Endothelial cell of umbilical vein (primary cell): ENCODE data around the gene MYO18A. TPM values are rescaled to one million over a fixed set of nuclear protein-coding genes. Genes with fewer than 3 reads are reported as not detected.

Experiments used
- BruUV-seq: library from RNA; stranded (reverse); fragments of 400-500 nt; replicated peaks from 2 replicates; lab custom pipeline; 2021; lab: Mats Ljungman, UMichigan
- CTCF ChIA-PET: fragments of 300-600, 350-600 bp; sonication (Branson Sonifier 250); formaldehyde crosslinking; loops from one replicate; lab custom pipeline; 2021; ENCODE audit warnings: antibody characterized with exemption, inconsistent platforms; lab: Charles Lee
- POLR2A ChIA-PET: fragments of 300-600, 350-600 bp; sonication (Branson Sonifier 250); formaldehyde crosslinking; loops from one replicate; lab custom pipeline; 2021; ENCODE audit warnings: antibody characterized with exemption, inconsistent platforms; lab: Charles Lee
- DNase-seq: peaks from one replicate; pipeline ENCODE4 v3.0.0-alpha.2; 2011; ENCODE audit warnings: low read depth, low spot score
- FAIRE-seq: peaks from 2 replicates; lab custom pipeline; 2011; peaks lifted over from hg19 to GRCh38; lab: Jason Lieb, UNC
- H2AFZ ChIP-seq: 2 replicates; pipeline ENCODE4 v1.6.0; 2012; ENCODE audit warnings: low read depth, low read length, control low read depth, inconsistent platforms
- H3K27ac ChIP-seq: 2 replicates; pipeline ENCODE4 v1.5.1; 2011; ENCODE audit warnings: low read depth, mild to moderate bottlenecking, control low read depth, low read length, moderate library complexity; ENCODE audit not compliant: insufficient read depth
- H3K27me3 ChIP-seq, 2 experiments: 2 replicates each; pipeline versions ENCODE4 v1.6.0 to v1.6.1; 2011; ENCODE audit warnings: low read length in 2 of 2, mixed read lengths in 1 of 2; ENCODE audit not compliant: control insufficient read depth in 2 of 2, insufficient read depth in 2 of 2
- H3K36me3 ChIP-seq, 2 experiments: 2 replicates in 1 of 2; 3 replicates in 1 of 2; pipeline ENCODE4 v1.5.1; 2011; ENCODE audit warnings: low read length in 2 of 2, mild to moderate bottlenecking in 1 of 2, moderate library complexity in 1 of 2; ENCODE audit not compliant: control insufficient read depth in 2 of 2, insufficient read depth in 2 of 2; ENCODE audit errors: extremely low read depth in 1 of 2
- H3K4me1 ChIP-seq: 3 replicates; pipeline ENCODE4 v1.5.1; 2011; ENCODE audit warnings: mild to moderate bottlenecking, low read length; ENCODE audit not compliant: control insufficient read depth, insufficient read depth; ENCODE audit errors: extremely low read depth
- H3K4me2 ChIP-seq: 2 replicates; pipeline ENCODE4 v1.6.1; 2011; ENCODE audit warnings: low read length, control low read depth, mixed read lengths; ENCODE audit not compliant: insufficient read depth
- H3K4me3 ChIP-seq, 3 experiments: fragments of 200-600 bp in 1 of 3; sonication (generic), shearing (Covaris generic) in 1 of 3; replicated peaks in 1 of 3; 2 replicates each; pipeline ENCODE4 v1.5.1; 2011 to 2016; ENCODE audit warnings: control low read depth in 3 of 3, low read length in 3 of 3, mild to moderate bottlenecking in 2 of 3, inconsistent platforms in 1 of 3, low read depth in 1 of 3, moderate library complexity in 1 of 3; ENCODE audit not compliant: insufficient read depth in 1 of 3
- H3K79me2 ChIP-seq: 2 replicates; pipeline ENCODE4 v1.6.0; 2012; ENCODE audit warnings: low read length, inconsistent platforms; ENCODE audit not compliant: control insufficient read depth, insufficient read depth
- H3K9ac ChIP-seq: replicated peaks from 2 replicates; pipeline ENCODE3; 2011; ENCODE audit warnings: low read length, control low read depth; ENCODE audit not compliant: insufficient read depth; ENCODE audit errors: extremely low read depth
- H3K9me1 ChIP-seq: replicated peaks from 3 replicates; pipeline ENCODE4 v1.6.0; 2011; ENCODE audit warnings: mild to moderate bottlenecking, low read length; ENCODE audit not compliant: control insufficient read depth, insufficient read depth; ENCODE audit errors: extremely low read depth
- H3K9me3 ChIP-seq: replicated peaks from 2 replicates; pipeline ENCODE4 v1.5.1; 2012; ENCODE audit warnings: low read length, inconsistent platforms; ENCODE audit not compliant: control insufficient read depth, insufficient read depth
- H4K20me1 ChIP-seq: replicated peaks from 2 replicates; pipeline ENCODE3; 2011; ENCODE audit warnings: mild to moderate bottlenecking, low read length; ENCODE audit not compliant: control insufficient read depth, insufficient read depth; ENCODE audit errors: extremely low read depth
- EZH2 ChIP-seq: IDR thresholded peaks from 2 replicates; pipeline ENCODE4 v1.6.1; 2012; ENCODE audit warnings: borderline replicate concordance, low read depth, mild to moderate bottlenecking, moderate library complexity, low read length, inconsistent platforms; ENCODE audit not compliant: severe bottlenecking
- FOS ChIP-seq: IDR thresholded peaks from 2 replicates; pipeline ENCODE4 v1.6.1; 2011; ENCODE audit warnings: mild to moderate bottlenecking, low read length, moderate library complexity, borderline replicate concordance; ENCODE audit not compliant: insufficient read depth
- GATA2 ChIP-seq: IDR thresholded peaks from 2 replicates; pipeline ENCODE4 v1.7.0; 2011; ENCODE audit warnings: low read depth, mild to moderate bottlenecking, moderate library complexity, mixed read lengths, low read length; ENCODE audit not compliant: insufficient read length, insufficient read depth
- JUN ChIP-seq: IDR thresholded peaks from 2 replicates; pipeline ENCODE4 v1.6.1; 2011; ENCODE audit warnings: borderline replicate concordance, low read depth; ENCODE audit not compliant: insufficient read length, insufficient read depth
- MYC ChIP-seq: IDR thresholded peaks from one replicate; pipeline ENCODE4 v1.6.1; 2011; ENCODE audit warnings: mild to moderate bottlenecking, low read depth, low read length
- POLR2A ChIP-seq: IDR thresholded peaks from 2 replicates; pipeline ENCODE4 v1.6.1; 2012; ENCODE audit warnings: low read depth, mild to moderate bottlenecking, control low read depth, low read length
- POLR2AphosphoS5 ChIP-seq: IDR thresholded peaks from 2 replicates; pipeline ENCODE4 v1.6.1; 2012; ENCODE audit warnings: low read depth, mild to moderate bottlenecking, control low read depth, low read length, moderate library complexity; ENCODE audit not compliant: insufficient read depth
- dilution Hi-C: fragments of 300-500 bp; cut with MboI; formaldehyde crosslinking; loops from one replicate; pipeline ENCODE4 v1.15.0; 2019; ENCODE audit warnings: low sequenced_read_pairs; ENCODE audit not compliant: extremely low pct_ligation_motif_present
- intact Hi-C: fragments of 100-400 bp; cut with micrococcal nuclease; formaldehyde crosslinking; loops from one replicate; pipeline ENCODE4 v1.10.0; 2022
- polyA plus RNA-seq, 4 experiments: library from polyadenylated mRNA; depleted of rRNA in 3 of 4; stranded (reverse) in 3 of 4; unstranded in 1 of 4; fragments of >200 nt; gene quantifications; 2 replicates each; pipeline versions ENCODE4 v1.2.1 to v1.2.3, GENCODE V29; 2011 to 2012; ENCODE audit warnings: missing spikeins in 1 of 4
- total RNA-seq: library from RNA; stranded (reverse); gene quantifications from 2 replicates; pipeline ENCODE4 v1.2.3, GENCODE V29; 2021
- TF ChIP-seq, protein P1 (sequence below): IDR thresholded peaks from 2 replicates; pipeline ENCODE4 v1.6.1; 2011; ENCODE audit not compliant: insufficient read depth, insufficient read length
- TF ChIP-seq, protein P2 (sequence below), 2 donors: IDR thresholded peaks; 1 replicate in 1 of 2; 2 replicates in 1 of 2; pipeline ENCODE4 v1.5.1; 2011; ENCODE audit warnings: low read length in 2 of 2, mild to moderate bottlenecking in 2 of 2, moderate library complexity in 2 of 2, control low read depth in 1 of 2, inconsistent platforms in 1 of 2, low read depth in 1 of 2; ENCODE audit not compliant: insufficient read depth in 1 of 2; ENCODE audit errors: extremely low read depth in 1 of 2

Gene MYO18A
- total and polyA plus RNA-seq, 2 donors (not counting 3 experiments of a cell fraction or from before 2014, with no cell fraction given), result 3.9 to 28.3 TPM

DNA sequence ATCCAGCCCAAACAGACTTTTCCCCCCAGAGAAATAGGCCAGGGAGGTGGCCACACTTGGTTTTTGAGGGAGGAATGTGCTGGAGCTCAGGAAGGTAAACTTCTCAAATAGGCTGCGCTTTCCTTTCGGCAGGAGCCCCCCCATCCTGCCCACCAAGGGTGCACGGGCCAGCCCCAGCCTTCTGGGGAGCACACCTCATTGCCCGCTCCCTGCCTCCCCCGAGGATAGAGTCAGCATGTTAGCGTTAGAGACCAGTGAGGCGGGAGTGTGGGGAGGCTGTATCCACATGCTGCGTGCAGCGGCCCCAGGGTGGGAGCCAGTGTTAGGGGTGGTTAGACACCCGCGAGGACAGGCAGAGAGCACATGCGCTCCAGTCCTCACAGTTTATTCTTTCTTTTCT, 95.0 kb downstream of the MYO18A start:
- no TSS peak for BruUV-seq
- no peak for DNase-seq
- dilution Hi-C loops, result no loop called here
- peaks cover 0 to 11% of the 10 kb centered on the region in 2 experiments for H3K36me3 ChIP-seq
- ChIA-PET CTCF (interaction anchor here (0.9 to 1.0 kb wide), 2 partner anchors 13 to 120 kb away, joined by 3 to 4 read pairs; no protein-coding TSS in a partner anchor), POLR2A (no interaction called here)
- no peaks in the 10 kb centered on the region for H3K4me1 ChIP-seq
- H3K4me2 ChIP-seq, result no peak overlapping the region
- intact Hi-C loops, result no loop called here
- TF ChIP-seq FOS (no peak), POLR2AphosphoS5 (no peak), POLR2A (no peak), EZH2 (no peak), MYC (no peak), JUN (no peak), GATA2 (no peak)
- TF ChIP-seq, protein P1, sequence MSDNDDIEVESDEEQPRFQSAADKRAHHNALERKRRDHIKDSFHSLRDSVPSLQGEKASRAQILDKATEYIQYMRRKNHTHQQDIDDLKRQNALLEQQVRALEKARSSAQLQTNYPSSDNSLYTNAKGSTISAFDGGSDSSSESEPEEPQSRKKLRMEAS, result no peak
- TF ChIP-seq, protein P2, sequence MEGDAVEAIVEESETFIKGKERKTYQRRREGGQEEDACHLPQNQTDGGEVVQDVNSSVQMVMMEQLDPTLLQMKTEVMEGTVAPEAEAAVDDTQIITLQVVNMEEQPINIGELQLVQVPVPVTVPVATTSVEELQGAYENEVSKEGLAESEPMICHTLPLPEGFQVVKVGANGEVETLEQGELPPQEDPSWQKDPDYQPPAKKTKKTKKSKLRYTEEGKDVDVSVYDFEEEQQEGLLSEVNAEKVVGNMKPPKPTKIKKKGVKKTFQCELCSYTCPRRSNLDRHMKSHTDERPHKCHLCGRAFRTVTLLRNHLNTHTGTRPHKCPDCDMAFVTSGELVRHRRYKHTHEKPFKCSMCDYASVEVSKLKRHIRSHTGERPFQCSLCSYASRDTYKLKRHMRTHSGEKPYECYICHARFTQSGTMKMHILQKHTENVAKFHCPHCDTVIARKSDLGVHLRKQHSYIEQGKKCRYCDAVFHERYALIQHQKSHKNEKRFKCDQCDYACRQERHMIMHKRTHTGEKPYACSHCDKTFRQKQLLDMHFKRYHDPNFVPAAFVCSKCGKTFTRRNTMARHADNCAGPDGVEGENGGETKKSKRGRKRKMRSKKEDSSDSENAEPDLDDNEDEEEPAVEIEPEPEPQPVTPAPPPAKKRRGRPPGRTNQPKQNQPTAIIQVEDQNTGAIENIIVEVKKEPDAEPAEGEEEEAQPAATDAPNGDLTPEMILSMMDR (IDR thresholded peaks at IDR 0.05; ENCODE audit: extremely low read depth in 1 of 2, insufficient read depth in 1 of 2, low read depth in 1 of 2, low read length in 2 of 2), result no peak
- H3K9ac ChIP-seq, result no peak overlapping the region
- no peak overlapping the region for H3K27ac ChIP-seq
- H3K4me3 ChIP-seq, result no peak overlapping the region
- no peaks in the 10 kb centered on the region for H3K79me2 ChIP-seq
- no peak for FAIRE-seq
- no peaks in the 10 kb centered on the region for H4K20me1 ChIP-seq
- no peak overlapping the region for H2AFZ ChIP-seq
- no peaks in the 10 kb centered on the region for H3K27me3 ChIP-seq
- no peaks in the 10 kb centered on the region for H3K9me1 ChIP-seq
- H3K9me3 ChIP-seq, result no peaks in the 10 kb centered on the region
